Neural progenitor cell (in vitro differentiated cells): Measurements from ENCODE around the gene REXO1. TPM values are rescaled to one million over a fixed set of nuclear protein-coding genes. Genes with fewer than 3 reads are reported as not detected.

Experiments
- DNase-seq: peaks from one replicate; pipeline ENCODE4 v3.0.0-alpha.2; 2016; ENCODE audit warnings: low spot score
- H2AFZ ChIP-seq: fragments of 200-600 bp; sonication (generic); replicated peaks from 2 replicates; pipeline ENCODE4 v1.6.1; 2016; ENCODE audit warnings: antibody characterized with exemption
- H3F3A ChIP-seq: fragments of 200-600 bp; sonication (generic); 2 replicates; pipeline ENCODE4 v1.6.1; 2016; ENCODE audit warnings: antibody characterized with exemption, low read depth
- H3K27ac ChIP-seq: fragments of 200-600 bp; sonication (generic); 2 replicates; pipeline ENCODE4 v1.5.1; 2016; ENCODE audit warnings: mild to moderate bottlenecking
- H3K27me3 ChIP-seq: fragments of 200-600 bp; sonication (generic); 2 replicates; pipeline ENCODE4 v1.6.1; 2016; ENCODE audit warnings: mild to moderate bottlenecking, moderate library complexity
- H3K36me3 ChIP-seq: fragments of 200-600 bp; sonication (generic); 2 replicates; pipeline ENCODE4 v1.5.1; 2016
- H3K4me1 ChIP-seq: fragments of 200-600 bp; sonication (generic); 2 replicates; pipeline ENCODE4 v1.6.1; 2016; ENCODE audit warnings: mixed run types
- H3K4me2 ChIP-seq: fragments of 200-600 bp; sonication (generic); 2 replicates; pipeline ENCODE4 v1.6.1; 2016
- H3K4me3 ChIP-seq: fragments of 200-600 bp; sonication (generic); 2 replicates; pipeline ENCODE4 v1.5.1; 2016
- H3K79me2 ChIP-seq: fragments of 200-600 bp; sonication (generic); 2 replicates; pipeline ENCODE4 v1.6.1; 2016; ENCODE audit warnings: low read depth
- H3K9ac ChIP-seq: fragments of 200-600 bp; sonication (generic); 2 replicates; pipeline ENCODE4 v1.6.1; 2016
- H3K9me3 ChIP-seq: fragments of 200-600 bp; sonication (generic); 2 replicates; pipeline ENCODE4 v1.5.1; 2016; ENCODE audit warnings: low read depth
- H4K20me1 ChIP-seq: fragments of 200-600 bp; sonication (generic); 2 replicates; pipeline ENCODE4 v1.6.1; 2016; ENCODE audit warnings: low read depth
- H3K27ac Mint-ChIP-seq: 3 replicates; pipeline ENCODE4 v1.8.0; 2021; ENCODE audit warnings: mixed read lengths
- H3K27me3 Mint-ChIP-seq: 2 replicates; pipeline ENCODE4 v1.8.0; 2022; ENCODE audit warnings: low read depth, mild to moderate bottlenecking, inconsistent platforms, moderate library complexity, mixed read lengths; ENCODE audit not compliant: insufficient read depth
- H3K36me3 Mint-ChIP-seq: 3 replicates; pipeline ENCODE4 v1.8.0; 2021; ENCODE audit warnings: mixed read lengths
- H3K4me1 Mint-ChIP-seq: 3 replicates; pipeline ENCODE4 v1.8.0; 2021; ENCODE audit warnings: mixed read lengths
- H3K4me3 Mint-ChIP-seq: 3 replicates; pipeline ENCODE4 v1.8.0; 2021; ENCODE audit warnings: mild to moderate bottlenecking, moderate library complexity, mixed read lengths
- H3K9me3 Mint-ChIP-seq: 3 replicates; pipeline ENCODE4 v1.8.0; 2020; ENCODE audit warnings: mixed read lengths
- EZH2 ChIP-seq: fragments of 200-600 bp; sonication (generic); IDR thresholded peaks from 2 replicates; pipeline ENCODE4 v1.6.1; 2017; ENCODE audit warnings: antibody characterized with exemption, mild to moderate bottlenecking, moderate library complexity
- EZH2phosphoT487 ChIP-seq: fragments of 200-600 bp; sonication (generic); IDR thresholded peaks from 2 replicates; pipeline ENCODE4 v1.6.1; 2017; ENCODE audit warnings: antibody characterized with exemption
- total RNA-seq: library from RNA; depleted of rRNA; stranded (reverse); fragments of >200 nt; gene quantifications from 2 replicates; pipeline ENCODE4 v1.2.3, GENCODE V29; 2015; ENCODE audit warnings: low replicate concordance
- TF ChIP-seq, protein P1 (sequence below): fragments of 200-600 bp; sonication (generic); IDR thresholded peaks from 2 replicates; pipeline ENCODE4 v1.5.1; 2017; ENCODE audit warnings: antibody characterized with exemption, mild to moderate bottlenecking

Gene REXO1
- total RNA-seq, 1 donor from 2014 or later, result 38.7 TPM

DNA sequence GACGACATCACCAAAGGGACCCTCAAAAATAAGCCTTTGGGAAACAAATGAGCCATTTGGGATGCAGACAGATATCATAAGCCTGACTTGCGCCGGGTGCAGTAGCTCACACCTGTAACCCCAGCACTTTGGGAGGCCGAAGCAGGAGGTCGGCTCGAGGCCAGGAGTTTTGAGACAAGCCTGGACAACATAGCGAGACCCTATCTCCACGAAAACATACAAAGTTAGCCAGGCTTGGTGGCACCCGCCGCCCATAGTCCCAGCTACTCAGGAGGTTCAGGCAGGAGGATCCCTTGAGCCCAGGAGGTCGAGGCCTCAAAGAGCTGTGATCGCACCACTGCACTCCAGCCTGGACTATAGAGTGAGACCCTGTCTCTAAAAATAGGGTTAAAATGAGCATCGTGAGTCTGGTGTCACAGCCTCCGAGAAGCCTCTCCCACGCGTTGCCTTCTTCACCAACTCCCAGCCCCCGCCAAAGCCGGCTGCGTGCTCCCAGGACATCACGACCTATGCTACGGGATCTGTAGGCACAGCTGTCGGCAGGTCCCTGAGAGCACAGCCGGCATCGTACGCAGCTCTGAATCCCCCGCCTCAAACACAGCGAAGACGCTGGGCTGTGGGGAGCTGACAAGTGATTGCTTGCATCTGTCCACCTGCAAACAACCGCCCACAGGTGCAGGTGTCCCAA, 1.6 kb downstream of the REXO1 start:
- no peak overlapping the region for H2AFZ ChIP-seq
- Mint-ChIP-seq H3K9me3 (no peaks in the 10 kb centered on the region), H3K27me3 (no peaks in the 10 kb centered on the region), H3K4me1 (peaks cover 24% of the 10 kb centered on the region), H3K36me3 (no peaks in the 10 kb centered on the region), H3K27ac (no peak overlapping the region), H3K4me3 (peak overlapping the region; percentile 95)
- no peak overlapping the region for H3K27ac ChIP-seq
- no peaks in the 10 kb centered on the region for H3K36me3 ChIP-seq
- H4K20me1 ChIP-seq, result peaks cover 67% of the 10 kb centered on the region
- peak overlapping the region; percentile 99 for H3K4me2 ChIP-seq
- no peak overlapping the region for H3K9ac ChIP-seq
- no peak for TF ChIP-seq EZH2phosphoT487
- TF ChIP-seq, protein P1, sequence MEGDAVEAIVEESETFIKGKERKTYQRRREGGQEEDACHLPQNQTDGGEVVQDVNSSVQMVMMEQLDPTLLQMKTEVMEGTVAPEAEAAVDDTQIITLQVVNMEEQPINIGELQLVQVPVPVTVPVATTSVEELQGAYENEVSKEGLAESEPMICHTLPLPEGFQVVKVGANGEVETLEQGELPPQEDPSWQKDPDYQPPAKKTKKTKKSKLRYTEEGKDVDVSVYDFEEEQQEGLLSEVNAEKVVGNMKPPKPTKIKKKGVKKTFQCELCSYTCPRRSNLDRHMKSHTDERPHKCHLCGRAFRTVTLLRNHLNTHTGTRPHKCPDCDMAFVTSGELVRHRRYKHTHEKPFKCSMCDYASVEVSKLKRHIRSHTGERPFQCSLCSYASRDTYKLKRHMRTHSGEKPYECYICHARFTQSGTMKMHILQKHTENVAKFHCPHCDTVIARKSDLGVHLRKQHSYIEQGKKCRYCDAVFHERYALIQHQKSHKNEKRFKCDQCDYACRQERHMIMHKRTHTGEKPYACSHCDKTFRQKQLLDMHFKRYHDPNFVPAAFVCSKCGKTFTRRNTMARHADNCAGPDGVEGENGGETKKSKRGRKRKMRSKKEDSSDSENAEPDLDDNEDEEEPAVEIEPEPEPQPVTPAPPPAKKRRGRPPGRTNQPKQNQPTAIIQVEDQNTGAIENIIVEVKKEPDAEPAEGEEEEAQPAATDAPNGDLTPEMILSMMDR, result no peak
- TF ChIP-seq EZH2, result no peak
- H3K27me3 ChIP-seq, result no peaks in the 10 kb centered on the region
- no peaks in the 10 kb centered on the region for H3K9me3 ChIP-seq
- no peak for DNase-seq
- peaks cover 9% of the 10 kb centered on the region for H3K4me1 ChIP-seq
- peak overlapping the region; percentile 100 for H3K4me3 ChIP-seq
- peaks cover 65% of the 10 kb centered on the region for H3K79me2 ChIP-seq
- peaks cover 15% of the 10 kb centered on the region for H3F3A ChIP-seq

DNA sequence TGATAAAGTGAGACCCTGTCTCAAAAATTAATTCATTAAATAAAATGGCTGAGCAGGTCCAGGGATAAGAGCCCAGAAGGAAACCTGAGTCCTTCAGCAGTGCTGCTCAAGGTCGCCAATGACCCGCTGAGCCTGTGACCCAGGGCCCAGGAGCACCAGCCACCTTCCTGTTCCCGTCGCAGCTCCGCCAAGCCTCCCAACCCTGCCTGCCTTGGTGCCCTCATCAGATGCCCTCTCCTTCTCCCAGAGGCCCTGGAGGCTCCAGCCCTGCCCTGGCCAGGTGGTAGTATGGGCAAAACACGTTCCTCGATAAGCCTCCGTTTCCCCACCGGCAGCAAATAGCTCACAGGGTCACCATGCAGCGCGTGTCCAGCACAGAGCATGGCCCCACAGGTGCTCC, 2.6 kb downstream of the REXO1 start:
- Histone ChIP-seq H3K27ac (no peak overlapping the region), H4K20me1 (peaks cover 77% of the 10 kb centered on the region), H3K9ac (no peak overlapping the region), H3K4me1 (peaks cover 13% of the 10 kb centered on the region), H3K9me3 (no peaks in the 10 kb centered on the region), H3K4me2 (no peak overlapping the region), H3F3A (peaks cover 15% of the 10 kb centered on the region), H2AFZ (no peak overlapping the region), H3K27me3 (no peaks in the 10 kb centered on the region), H3K4me3 (no peak overlapping the region), H3K36me3 (no peaks in the 10 kb centered on the region), H3K79me2 (peaks cover 75% of the 10 kb centered on the region)
- no peaks in the 10 kb centered on the region for H3K27me3 Mint-ChIP-seq
- H3K27ac Mint-ChIP-seq, result no peak overlapping the region
- no peak for TF ChIP-seq EZH2phosphoT487
- TF ChIP-seq EZH2, result no peak
- TF ChIP-seq, protein P1, result no peak
- H3K4me1 Mint-ChIP-seq, result peaks cover 29% of the 10 kb centered on the region
- no peaks in the 10 kb centered on the region for H3K9me3 Mint-ChIP-seq
- no peaks in the 10 kb centered on the region for H3K36me3 Mint-ChIP-seq
- no peak for DNase-seq
- no peak overlapping the region for H3K4me3 Mint-ChIP-seq

DNA sequence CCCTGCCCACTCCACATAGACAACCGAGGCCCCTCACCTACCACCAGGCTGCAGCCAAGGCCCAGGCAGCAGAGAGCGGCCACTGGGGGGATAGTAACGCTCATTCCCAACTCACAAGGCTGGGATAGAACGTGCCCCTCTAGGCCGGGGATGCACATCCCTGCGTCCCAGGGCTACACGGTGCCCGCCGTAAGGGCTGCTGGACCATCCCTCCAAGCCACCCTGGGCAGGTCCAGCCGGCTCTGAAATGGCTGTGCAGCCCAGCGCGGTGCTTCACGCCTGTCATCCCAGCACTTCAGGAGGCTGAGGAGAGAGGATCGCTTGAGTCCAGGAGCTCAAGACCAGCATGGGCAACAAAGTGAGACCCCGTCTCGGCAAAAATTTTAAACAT, 3.2 kb downstream of the REXO1 start:
- H3K4me1 ChIP-seq, result peaks cover 13% of the 10 kb centered on the region
- H3K27me3 ChIP-seq, result no peaks in the 10 kb centered on the region
- H2AFZ ChIP-seq, result no peak overlapping the region
- no peak for DNase-seq
- H3K27me3 Mint-ChIP-seq, result no peaks in the 10 kb centered on the region
- H3F3A ChIP-seq, result peaks cover 15% of the 10 kb centered on the region
- no peaks in the 10 kb centered on the region for H3K9me3 ChIP-seq
- no peak overlapping the region for H3K4me2 ChIP-seq
- H3K36me3 ChIP-seq, result no peaks in the 10 kb centered on the region
- no peak overlapping the region for H3K27ac ChIP-seq
- peaks cover 32% of the 10 kb centered on the region for H3K4me1 Mint-ChIP-seq
- no peak overlapping the region for H3K9ac ChIP-seq
- H3K9me3 Mint-ChIP-seq, result no peaks in the 10 kb centered on the region
- H3K27ac Mint-ChIP-seq, result no peak overlapping the region
- peaks cover 82% of the 10 kb centered on the region for H4K20me1 ChIP-seq
- H3K79me2 ChIP-seq, result peaks cover 80% of the 10 kb centered on the region
- no peak overlapping the region for H3K4me3 ChIP-seq
- no peak overlapping the region for H3K4me3 Mint-ChIP-seq
- no peak for TF ChIP-seq EZH2phosphoT487
- no peak for TF ChIP-seq EZH2
- TF ChIP-seq, protein P1, result no peak
- H3K36me3 Mint-ChIP-seq, result no peaks in the 10 kb centered on the region
